GM18870 (cell line): ENCODE measurements around the gene SIRT7.

Experiments used
- ATAC-seq: cut with Tn5 transposase; IDR thresholded peaks from one replicate; pipeline ENCODE4 v1.9.1; 2021; ENCODE audit warnings: moderate library complexity; ENCODE audit not compliant: unreplicated experiment

SIRT7 gene

GRCh38 chr17:81906476-81907218, 11.3 kb downstream of the SIRT7 start:
- no peak for ATAC-seq

GRCh38 chr17:81905993-81906392, 12.0 kb downstream of the SIRT7 start:
- ATAC-seq: no peak

- no peak for ATAC-seq
Measured at GRCh38 chr17:81905424-81905875, 12.5 kb downstream of the SIRT7 start.

GRCh38 chr17:81904600-81905423, 13.2 kb downstream of the SIRT7 start:
- no peak for ATAC-seq

- no peak for ATAC-seq
Measured at GRCh38 chr17:81903896-81904599, 13.9 kb downstream of the SIRT7 start.

GRCh38 chr17:81903415-81903831, 14.6 kb downstream of the SIRT7 start:
- ATAC-seq: no peak

GRCh38 chr17:81902653-81903414, 15.1 kb downstream of the SIRT7 start:
- ATAC-seq: no peak

GRCh38 chr17:81902023-81902652, 15.8 kb downstream of the SIRT7 start, which contains the start of gene NPB:
Gene NPB, plus strand, starts transcription at chr17:81902238. Its CDS starts 40 bp downstream, at chr17:81902278.
- no peak for ATAC-seq

- no peak for ATAC-seq
Measured at GRCh38 chr17:81901167-81902022, 16.6 kb downstream of the SIRT7 start.

- no peak for ATAC-seq
Measured at GRCh38 chr17:81900181-81900820, 17.7 kb downstream of the SIRT7 start.

GRCh38 chr17:81899514-81900166, 18.3 kb downstream of the SIRT7 start:
- ATAC-seq: no peak

- ATAC-seq: no peak
Measured at GRCh38 chr17:81898885-81899284, 19.1 kb downstream of the SIRT7 start.

GRCh38 chr17:81898029-81898866, 19.7 kb downstream of the SIRT7 start:
- ATAC-seq: no peak

- ATAC-seq: no peak
Measured at GRCh38 chr17:81895400-81895799, 22.6 kb downstream of the SIRT7 start.

- no peak for ATAC-seq
Measured at GRCh38 chr17:81891303-81891552, 26.7 kb downstream of the SIRT7 start.

- ATAC-seq: peak; percentile 2
Measured at GRCh38 chr17:81890447-81891302, 27.3 kb downstream of the SIRT7 start.

- ATAC-seq: no peak
Measured at GRCh38 chr17:81889602-81890001, 28.4 kb downstream of the SIRT7 start.
